NCI-H1092 (cell line): ENCODE results near the gene AQP9.
"Not testable (repeated sequence)": the region's sequence is repeated elsewhere in the genome, so short reads cannot be mapped to it uniquely, and the experiment has no call there.

ENCODE experiments used
- DNase-seq: peaks from one replicate; lab custom pipeline; 2025; lab: John Stamatoyannopoulos, UW

Gene AQP9

GRCh38 chr15:58138106-58138505, at the start of gene AQP9:
AQP9 (plus strand) TSS chr15:58138381; CDS start chr15:58138566, 185 bp downstream.
- DNase-seq, result no peak

- no peak for DNase-seq
Observed at GRCh38 chr15:58095415-58095814, 42.8 kb upstream of the AQP9 start.

GRCh38 chr15:58096529-58097084, 41.6 kb upstream of the AQP9 start:
- DNase-seq, result no peak

- DNase-seq, result no peak
Observed at GRCh38 chr15:58103482-58103881, 34.7 kb upstream of the AQP9 start.

- DNase-seq, result no peak
Observed at GRCh38 chr15:58108117-58108516, 30.1 kb upstream of the AQP9 start.

GRCh38 chr15:58109419-58109818, 28.8 kb upstream of the AQP9 start:
- no peak for DNase-seq

GRCh38 chr15:58110999-58111717, 27.0 kb upstream of the AQP9 start:
- no peak for DNase-seq

- no peak for DNase-seq
Observed at GRCh38 chr15:58111718-58112104, 26.5 kb upstream of the AQP9 start.

GRCh38 chr15:58113358-58113757, 24.8 kb upstream of the AQP9 start:
- DNase-seq, result not testable (repeated sequence)

- DNase-seq, result no peak
Observed at GRCh38 chr15:58114388-58114787, 23.8 kb upstream of the AQP9 start.

- DNase-seq, result no peak
Observed at GRCh38 chr15:58114812-58115211, 23.4 kb upstream of the AQP9 start.

GRCh38 chr15:58115692-58116091, 22.5 kb upstream of the AQP9 start:
- no peak for DNase-seq

GRCh38 chr15:58117619-58118018, 20.6 kb upstream of the AQP9 start:
- no peak for DNase-seq

- DNase-seq, result no peak
Observed at GRCh38 chr15:58118272-58118671, 19.9 kb upstream of the AQP9 start.

GRCh38 chr15:58119016-58119415, 19.2 kb upstream of the AQP9 start:
- no peak for DNase-seq

- no peak for DNase-seq
Observed at GRCh38 chr15:58124585-58124984, 13.6 kb upstream of the AQP9 start.

GRCh38 chr15:58125333-58125732, 12.8 kb upstream of the AQP9 start:
- DNase-seq, result no peak

GRCh38 chr15:58134886-58135285, 3.3 kb upstream of the AQP9 start:
- DNase-seq, result no peak

GRCh38 chr15:58135511-58136174, 2.5 kb upstream of the AQP9 start:
- DNase-seq, result no peak

GRCh38 chr15:58136731-58137130, 1.4 kb upstream of the AQP9 start:
- DNase-seq, result no peak

- no peak for DNase-seq
Observed at GRCh38 chr15:58137686-58138085, 495 bp upstream of the AQP9 start.

- DNase-seq, result no peak
Observed at GRCh38 chr15:58139276-58139988, 1.3 kb downstream of the AQP9 start.

- DNase-seq, result no peak
Observed at GRCh38 chr15:58139989-58140522, 1.9 kb downstream of the AQP9 start.
